Activated T-cell treated with anti-CD3 and anti-CD28 coated beads for 24 hours (primary cell): ENCODE data around the gene BCAR3.

Experiments
- DNase-seq: peaks from one replicate; pipeline ENCODE4 v3.0.0-alpha.2; 2020; ENCODE audit warnings: low read depth

BCAR3 gene

GRCh38 chr1:93681101-93681988 lies at the start of gene BCAR3:
TSS of gene BCAR3 (minus strand) at chr1:93681837. CDS start at chr1:93674930, 6,907 bp downstream.
- DNase-seq, result no peak

GRCh38 chr1:93730621-93731020 lies 49.0 kb upstream of the BCAR3 start:
- DNase-seq, result no peak

DNA sequence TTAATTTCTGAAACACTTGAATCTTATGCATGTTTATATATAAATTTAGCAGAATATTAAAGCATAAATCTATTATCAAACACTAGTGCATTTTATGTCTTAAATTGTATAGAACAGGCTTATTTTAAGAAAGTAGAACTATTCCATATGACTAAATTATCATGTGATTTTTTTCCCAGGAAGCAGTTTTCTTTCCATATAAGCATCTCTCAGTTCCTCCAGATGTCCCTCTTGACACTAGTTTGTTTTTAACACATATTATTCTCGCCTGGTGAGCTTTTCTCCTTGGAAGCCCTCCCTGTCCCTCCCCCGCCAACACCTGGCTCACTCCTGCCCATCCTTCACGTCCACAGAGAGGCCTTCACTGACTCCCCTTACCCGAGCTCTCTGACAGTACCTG lies 48.3 kb upstream of the BCAR3 start:
- no peak for DNase-seq

DNA sequence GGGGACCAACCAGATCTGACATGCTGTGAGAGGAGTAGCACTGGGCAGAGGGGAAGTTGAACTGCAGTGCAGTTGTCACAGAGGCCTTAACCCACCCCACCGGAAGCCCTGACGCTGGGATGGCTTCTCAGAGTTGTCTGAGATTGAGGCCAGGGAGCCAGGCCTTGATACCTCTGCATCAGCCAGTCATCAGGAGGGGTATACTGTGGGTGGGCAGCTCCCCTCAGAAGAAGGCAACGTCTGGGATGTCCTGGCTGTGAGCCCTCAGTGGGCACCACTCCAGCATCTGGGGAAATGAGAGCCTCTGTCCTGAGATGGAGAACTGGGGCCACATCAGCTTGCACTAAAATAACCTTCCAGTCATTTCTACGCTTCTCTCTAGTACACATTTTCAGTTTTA lies 47.9 kb upstream of the BCAR3 start:
- no peak for DNase-seq

- DNase-seq, result no peak
Observed at GRCh38 chr1:93728480-93729131, 47.0 kb upstream of the BCAR3 start.

DNA sequence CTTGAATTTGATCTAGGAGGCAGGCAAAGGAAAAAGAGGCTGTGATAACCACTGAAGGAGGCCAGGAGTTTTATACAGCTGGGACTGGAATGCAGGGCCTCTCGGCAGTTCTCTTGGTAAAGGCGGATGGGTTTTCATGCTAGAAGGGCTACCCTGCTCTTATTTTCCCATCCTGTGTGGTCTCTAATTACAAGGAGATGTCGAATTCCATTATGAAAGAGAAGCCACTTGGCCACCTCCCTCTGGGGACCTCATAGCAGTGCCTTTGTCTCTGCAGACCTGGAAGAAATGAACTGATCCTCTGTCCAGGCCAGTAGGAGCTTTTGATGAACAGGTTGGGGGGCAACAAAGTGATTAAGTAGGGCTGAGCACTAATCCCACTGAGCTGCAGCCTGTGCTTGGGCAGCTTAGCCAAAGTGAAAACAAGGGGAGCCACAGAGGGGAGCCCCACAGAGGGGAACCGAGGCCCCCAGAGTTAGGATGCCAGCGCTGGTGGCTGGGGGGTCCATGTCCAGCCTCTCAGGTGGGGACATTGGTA lies 42.2 kb upstream of the BCAR3 start:
- no peak for DNase-seq

DNA sequence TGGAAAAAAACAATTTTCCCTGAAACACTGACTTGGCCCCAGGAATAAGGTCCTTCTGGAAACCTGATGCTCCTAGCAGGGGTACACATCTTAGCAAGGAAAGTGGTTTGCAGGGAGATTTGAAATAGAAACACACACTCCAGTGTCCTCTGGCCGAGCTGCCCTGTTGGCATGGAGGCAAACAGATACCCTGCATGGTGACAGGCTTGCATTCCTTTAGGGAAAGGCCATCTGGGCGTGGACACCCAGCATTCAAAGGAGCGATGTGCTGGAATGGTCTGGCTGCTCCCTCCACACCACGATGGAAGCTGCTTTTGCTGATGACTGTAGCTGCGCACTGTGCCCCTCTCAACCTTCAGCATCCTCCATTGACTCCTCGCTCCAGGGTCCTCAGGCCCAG lies 41.5 kb upstream of the BCAR3 start:
- no peak for DNase-seq

GRCh38 chr1:93722081-93723031 lies 40.7 kb upstream of the BCAR3 start:
- DNase-seq, result no peak

GRCh38 chr1:93720956-93721626 lies 39.5 kb upstream of the BCAR3 start:
- no peak for DNase-seq

DNA sequence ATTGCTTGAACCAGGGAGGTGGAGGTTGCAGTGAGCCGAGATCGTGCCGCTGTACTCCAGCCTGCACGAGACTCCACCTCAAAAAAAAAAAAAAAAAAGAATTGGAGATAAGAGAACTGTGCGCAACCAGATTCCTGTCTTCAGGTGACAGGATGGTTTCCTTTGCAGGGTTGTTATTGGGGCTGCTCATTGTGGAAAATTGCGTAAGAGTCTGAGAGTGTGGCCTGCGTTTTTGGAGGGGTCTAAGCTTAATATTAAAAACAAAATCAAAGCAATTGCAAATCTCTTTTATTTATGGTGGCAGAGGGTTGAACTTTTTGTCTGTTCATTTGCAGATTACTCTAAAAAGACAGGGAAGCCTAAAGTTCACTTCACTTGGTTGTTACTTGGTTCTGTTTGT lies 36.0 kb upstream of the BCAR3 start:
- no peak for DNase-seq

DNA sequence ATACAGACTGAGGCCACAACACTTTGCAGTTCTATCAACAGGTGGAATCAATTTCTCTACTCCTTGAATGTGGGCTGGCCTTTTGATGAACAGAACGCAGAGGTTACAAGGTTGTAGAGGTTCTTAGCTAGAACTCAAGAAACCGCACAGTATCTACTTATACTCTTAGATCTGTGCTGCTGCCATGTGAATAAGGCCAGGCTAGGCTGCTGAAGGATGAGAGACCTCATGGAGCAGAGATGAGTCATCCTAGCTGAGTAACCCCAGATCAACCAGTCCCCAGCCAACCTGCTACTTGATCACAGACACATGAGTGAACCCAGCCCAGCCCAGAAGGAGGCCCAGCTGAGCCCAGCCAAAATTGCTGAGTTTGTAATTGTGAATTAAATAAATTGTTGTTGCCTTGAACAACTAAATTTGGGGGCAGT lies 35.3 kb upstream of the BCAR3 start:
- peak; percentile 30 for DNase-seq

DNA sequence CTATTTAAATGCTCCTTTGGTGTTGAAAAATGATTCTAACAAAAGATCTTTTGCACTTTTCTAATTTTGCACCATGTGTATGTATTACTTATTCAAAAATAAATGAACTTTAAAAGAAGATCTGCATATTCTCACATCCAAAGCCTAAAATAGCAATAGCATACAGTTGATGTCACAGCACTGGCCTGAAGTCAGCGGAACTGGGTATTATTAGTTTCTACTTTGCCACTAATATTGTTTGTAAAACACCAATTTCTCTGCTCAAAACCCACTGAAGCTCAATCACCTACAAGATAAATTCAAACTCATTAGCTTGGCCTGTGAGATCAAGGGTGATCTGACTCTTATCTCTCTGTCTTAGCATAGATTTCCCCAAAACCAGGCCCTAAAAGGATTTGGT lies 34.5 kb upstream of the BCAR3 start:
- no peak for DNase-seq

- peak; percentile 19 for DNase-seq
Observed at GRCh38 chr1:93715529-93716126, 34.0 kb upstream of the BCAR3 start.

DNA sequence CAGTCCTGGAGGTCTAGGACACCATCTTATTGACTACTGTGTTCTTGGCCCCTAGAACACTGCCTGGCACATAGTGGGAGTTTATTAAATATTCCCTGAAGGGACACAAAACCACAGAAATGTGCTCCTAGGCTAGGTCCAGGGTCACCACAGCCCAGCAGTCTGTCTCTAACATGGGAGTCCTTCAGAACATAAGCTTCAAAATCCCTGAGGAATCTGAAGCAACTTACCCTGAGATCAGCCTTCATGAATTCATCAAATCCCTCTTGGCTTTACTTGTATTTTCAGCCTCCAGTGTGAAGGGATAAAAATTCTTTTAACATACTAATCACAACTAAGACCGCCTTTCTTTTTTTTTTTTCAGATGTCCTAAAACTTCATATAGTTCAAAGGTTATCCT lies 32.7 kb upstream of the BCAR3 start:
- no peak for DNase-seq

GRCh38 chr1:93713341-93713740 lies 31.7 kb upstream of the BCAR3 start:
- no peak for DNase-seq

DNA sequence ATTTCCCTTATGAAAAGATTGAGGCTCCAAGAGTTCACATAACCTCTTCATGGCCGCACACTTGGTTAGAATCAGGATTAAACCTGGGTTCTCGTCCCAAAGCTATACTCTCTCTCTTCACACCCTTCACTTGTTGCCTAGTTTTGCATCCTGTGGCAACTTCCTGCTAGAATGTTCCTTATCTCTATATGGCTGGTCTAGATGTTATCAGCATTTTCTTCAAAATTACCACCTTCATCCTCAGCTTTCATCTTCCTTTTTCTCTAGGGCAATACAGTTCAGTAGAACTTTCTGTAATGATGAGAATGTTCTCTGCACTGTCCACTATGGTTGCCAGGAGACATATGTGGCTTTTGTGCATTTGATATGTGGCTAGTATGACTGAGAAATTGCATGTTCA lies 31.1 kb upstream of the BCAR3 start:
- no peak for DNase-seq

DNA sequence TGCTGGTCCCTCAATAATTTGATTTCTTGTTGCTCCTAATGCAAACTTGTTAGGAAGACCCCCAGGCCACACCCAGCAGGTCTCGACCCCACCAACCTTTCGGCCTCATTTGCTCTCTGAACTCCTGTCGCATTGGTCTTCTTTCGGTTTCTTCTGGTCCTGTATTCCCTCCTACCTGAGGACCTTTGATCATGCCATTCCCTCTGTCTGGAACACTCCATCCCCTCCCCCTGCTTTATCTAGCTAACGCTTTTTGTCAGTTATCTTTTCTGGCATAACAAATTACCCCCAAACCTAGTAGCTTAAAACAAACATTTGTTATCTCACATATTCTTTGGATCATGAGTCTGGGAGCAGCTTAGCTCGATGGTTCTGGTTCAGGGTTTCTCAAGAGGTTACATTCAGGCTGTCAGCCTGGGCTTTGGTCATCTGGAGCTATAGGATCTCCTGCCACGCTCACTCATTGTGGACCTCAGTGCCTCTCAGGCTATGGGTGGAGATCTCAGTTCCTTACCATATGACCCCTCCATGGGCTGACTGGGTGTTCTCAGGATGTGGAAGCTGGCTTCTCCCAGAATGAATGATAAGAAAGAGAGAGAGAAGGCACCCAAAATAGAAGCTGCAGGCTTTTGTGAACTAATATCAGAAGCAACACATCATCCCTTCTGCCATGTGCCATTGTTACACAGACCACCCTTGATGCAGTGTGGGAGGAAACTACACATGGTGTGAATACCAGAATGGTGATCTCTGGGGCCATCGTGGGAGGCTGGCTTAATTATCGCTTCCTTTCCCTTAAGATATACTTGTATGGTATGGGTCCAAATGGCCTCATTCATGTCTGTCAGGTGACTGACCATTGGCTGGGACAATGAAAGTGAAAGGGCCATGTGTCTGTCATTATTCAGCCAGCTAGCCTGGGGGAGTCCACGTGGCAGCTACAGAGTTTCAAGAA lies 29.1 kb upstream of the BCAR3 start:
- no peak for DNase-seq

DNA sequence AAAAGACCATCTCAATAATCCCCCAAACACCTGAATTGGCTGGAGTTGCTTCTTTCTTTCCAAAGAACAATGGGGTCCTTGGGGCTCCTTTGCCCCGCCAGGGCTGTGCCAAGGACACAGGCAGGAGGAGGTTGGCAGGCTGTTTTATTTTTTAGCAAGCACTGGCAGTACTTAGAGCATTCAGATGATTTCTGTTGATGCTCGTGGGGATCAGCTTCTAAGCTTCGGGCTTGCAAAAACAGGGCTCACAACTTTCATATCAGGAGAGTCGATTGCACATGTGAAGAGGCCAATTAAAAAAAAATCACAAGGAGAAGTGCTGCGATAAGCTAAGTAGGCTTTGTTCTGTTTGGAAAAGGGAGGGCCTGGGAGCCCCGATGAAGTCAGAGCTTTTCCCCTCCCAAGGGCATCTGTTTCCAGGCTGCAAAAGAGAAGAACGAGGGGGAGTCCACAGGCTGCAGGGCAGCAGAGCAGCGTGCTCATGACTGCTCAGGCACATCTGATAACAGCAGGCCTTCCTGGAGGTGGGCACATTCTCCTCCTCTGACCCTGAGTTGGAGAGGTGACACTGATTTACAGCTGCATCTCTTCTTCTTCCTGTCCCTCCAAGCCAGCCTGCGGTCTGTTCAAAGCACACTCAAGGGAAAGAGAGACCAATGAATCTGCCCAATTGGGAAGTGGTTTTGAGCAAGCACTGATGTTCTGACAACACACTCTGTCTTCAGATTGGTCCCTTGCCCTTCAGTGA lies 27.3 kb upstream of the BCAR3 start:
- DNase-seq, result no peak

GRCh38 chr1:93707956-93708355 lies 26.3 kb upstream of the BCAR3 start:
- peak; percentile 41 for DNase-seq
